HEK293T (cell line): Measurements from ENCODE around the gene CFHR2.
"Not testable (repeated sequence)": the region's sequence is repeated elsewhere in the genome, so short reads cannot be mapped to it uniquely, and the experiment has no call there.

Source experiments
- ARNT ChIP-seq: fragments of 450-650 bp; IDR thresholded peaks from 2 replicates; pipeline ENCODE4 v1.6.1; 2017; ENCODE audit warnings: mild to moderate bottlenecking
- BHLHE40 ChIP-seq: fragments of 450-650 bp; IDR thresholded peaks from 2 replicates; pipeline ENCODE4 v1.6.1; 2016; ENCODE audit warnings: mild to moderate bottlenecking, moderate library complexity, borderline replicate concordance
- ELF4 ChIP-seq: fragments of 450-650 bp; IDR thresholded peaks from 2 replicates; pipeline ENCODE4 v1.6.1; 2017; ENCODE audit warnings: antibody characterized with exemption
- FOXA1 ChIP-seq: fragments of 450-650 bp; IDR thresholded peaks from 2 replicates; pipeline ENCODE4 v1.6.1; 2016; ENCODE audit warnings: mild to moderate bottlenecking
- FOXK2 ChIP-seq: fragments of 450-650 bp; IDR thresholded peaks from 2 replicates; pipeline ENCODE4 v1.6.1; 2016; ENCODE audit warnings: mild to moderate bottlenecking
- FOXM1 ChIP-seq: fragments of 450-650 bp; IDR thresholded peaks from 2 replicates; pipeline ENCODE4 v1.6.1; 2017; ENCODE audit warnings: mild to moderate bottlenecking, borderline replicate concordance
- HDGF ChIP-seq: fragments of 450-650 bp; IDR thresholded peaks from 2 replicates; pipeline ENCODE4 v1.6.1; 2017; ENCODE audit warnings: antibody characterized with exemption, borderline replicate concordance
- LEF1 ChIP-seq: fragments of 450-650 bp; IDR thresholded peaks from 2 replicates; pipeline ENCODE4 v1.6.1; 2017; ENCODE audit warnings: mild to moderate bottlenecking, borderline replicate concordance
- NFRKB ChIP-seq: fragments of 450-650 bp; IDR thresholded peaks from 2 replicates; pipeline ENCODE4 v1.6.1; 2016; ENCODE audit warnings: mild to moderate bottlenecking, moderate library complexity
- PKNOX1 ChIP-seq: fragments of 450-650 bp; IDR thresholded peaks from 2 replicates; pipeline ENCODE4 v1.6.1; 2016
- SP1 ChIP-seq: fragments of 450-650 bp; IDR thresholded peaks from 2 replicates; pipeline ENCODE4 v1.6.1; 2017
- SUZ12 ChIP-seq: fragments of 450-650 bp; IDR thresholded peaks from 2 replicates; pipeline ENCODE4 v1.6.1; 2016; ENCODE audit warnings: mild to moderate bottlenecking
- TARDBP ChIP-seq: fragments of 450-650 bp; IDR thresholded peaks from 2 replicates; pipeline ENCODE4 v1.6.1; 2016
- ZNF384 ChIP-seq: fragments of 450-650 bp; IDR thresholded peaks from 2 replicates; pipeline ENCODE4 v1.6.1; 2016

DNA sequence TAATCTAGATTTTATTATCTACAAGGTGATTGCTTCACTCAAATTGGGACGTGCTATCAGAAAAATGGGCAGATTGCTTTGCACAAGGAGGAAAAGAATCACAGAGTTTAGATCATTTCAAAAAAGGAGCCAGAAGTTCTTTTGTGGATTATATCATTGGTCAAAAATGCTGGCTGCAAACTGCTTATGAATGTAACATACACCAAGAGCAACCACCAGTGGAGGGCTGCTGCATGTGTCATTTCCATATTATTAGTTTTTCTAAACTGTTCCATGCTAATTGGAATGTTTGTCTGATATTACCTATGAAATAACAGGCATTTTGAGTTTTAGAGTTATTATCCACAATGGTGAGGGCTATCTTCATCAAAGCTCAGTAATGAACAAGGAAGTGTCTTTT is 16.7 kb upstream of the CFHR2 start:
- TF ChIP-seq PKNOX1, BHLHE40, HDGF, SUZ12, FOXK2, ELF4, ZNF384, FOXA1, SP1, ARNT, LEF1, FOXM1, TARDBP, NFRKB: not testable (repeated sequence)
